SU-DHL-6 (cell line): ENCODE data around the gene UBE2E1.

Experiments
- CTCF ChIP-seq: fragments of 200-600 bp; sonication (generic); IDR thresholded peaks from one replicate; pipeline ENCODE4 v1.5.1; 2017; ENCODE audit warnings: antibody characterized with exemption, mild to moderate bottlenecking, low read length, moderate library complexity; ENCODE audit not compliant: insufficient read depth, poor library complexity, severe bottlenecking
- EZH2phosphoT487 ChIP-seq: fragments of 200-600 bp; sonication (generic), shearing (Covaris generic); conservative IDR thresholded peaks from 2 replicates; pipeline ENCODE4 v1.6.1; 2018; ENCODE audit warnings: mild to moderate bottlenecking, antibody characterized with exemption, low read length, moderate library complexity, mixed read lengths

- TF ChIP-seq CTCF, result no peak
- no peak for TF ChIP-seq EZH2phosphoT487
These were observed 68.2 kb downstream of the UBE2E1 start for GRCh38 chr3:23873941-23874340.
